ENCODE data around the gene DOK3. TPM values are rescaled to one million over a fixed set of nuclear protein-coding genes. Genes with fewer than 3 reads are reported as not detected.

DOK3 gene
- 19.7 TPM for total RNA-seq (ENCODE audit: insufficient read depth, low replicate concordance)

- DNase-seq (ENCODE audit: low spot score): no peak
Observed at GRCh38 chr5:177509381-177509951, at the start of gene DOK3. Gene DOK3, minus strand, starts transcription at chr5:177509826. Its CDS starts 286 bp downstream, at chr5:177509540.

- DNase-seq (ENCODE audit: low spot score): no peak
Observed at GRCh38 chr5:177557796-177558195, 48.2 kb upstream of the DOK3 start.

- DNase-seq (ENCODE audit: low spot score): no peak
Observed at GRCh38 chr5:177557041-177557647, 47.5 kb upstream of the DOK3 start.

- DNase-seq (ENCODE audit: low spot score): no peak
Observed at GRCh38 chr5:177555665-177556064, 46.0 kb upstream of the DOK3 start.

- DNase-seq (ENCODE audit: low spot score): no peak
Observed at GRCh38 chr5:177555228-177555627, 45.6 kb upstream of the DOK3 start.

DNA sequence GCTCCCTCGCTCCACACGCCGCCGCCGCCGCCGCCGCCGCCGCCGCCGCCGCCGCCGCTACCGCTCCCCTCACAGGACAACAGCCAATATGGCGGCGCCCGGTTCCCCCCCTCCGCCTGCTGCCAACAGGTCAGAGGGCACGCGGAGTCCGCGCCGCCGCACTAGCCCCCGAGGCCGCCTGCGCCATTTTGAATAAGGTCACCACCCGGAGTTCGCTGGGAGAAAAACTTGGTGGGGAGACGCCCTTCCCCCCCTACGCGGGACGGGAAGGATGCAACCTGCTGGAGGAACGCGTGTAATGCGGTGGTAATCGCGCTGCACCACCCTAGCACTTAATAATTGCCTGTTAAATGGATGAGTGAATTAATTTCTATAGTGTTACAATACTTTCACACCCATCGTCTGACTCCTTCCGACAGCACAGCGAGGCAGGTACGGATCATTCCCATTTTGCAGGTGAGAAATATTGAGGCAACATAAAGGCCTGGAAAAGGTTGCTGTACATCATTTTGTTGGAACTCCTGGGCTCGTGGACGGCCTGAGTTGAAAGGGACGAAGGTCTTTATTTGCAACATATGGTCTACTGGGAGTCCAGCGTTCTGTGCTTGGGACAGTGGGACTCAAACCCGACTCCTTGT lies 45.0 kb upstream of the DOK3 start, which contains the start of gene FAM193B:
Gene FAM193B, minus strand, starts transcription at position 90 of the 638 bp plus-strand sequence. CDS start 105 bp downstream, outside the sequence.
- peak; percentile 93 for DNase-seq (ENCODE audit: low spot score)

- peak; percentile 38 for DNase-seq (ENCODE audit: low spot score)
Observed at GRCh38 chr5:177553671-177554429, 44.2 kb upstream of the DOK3 start.

DNA sequence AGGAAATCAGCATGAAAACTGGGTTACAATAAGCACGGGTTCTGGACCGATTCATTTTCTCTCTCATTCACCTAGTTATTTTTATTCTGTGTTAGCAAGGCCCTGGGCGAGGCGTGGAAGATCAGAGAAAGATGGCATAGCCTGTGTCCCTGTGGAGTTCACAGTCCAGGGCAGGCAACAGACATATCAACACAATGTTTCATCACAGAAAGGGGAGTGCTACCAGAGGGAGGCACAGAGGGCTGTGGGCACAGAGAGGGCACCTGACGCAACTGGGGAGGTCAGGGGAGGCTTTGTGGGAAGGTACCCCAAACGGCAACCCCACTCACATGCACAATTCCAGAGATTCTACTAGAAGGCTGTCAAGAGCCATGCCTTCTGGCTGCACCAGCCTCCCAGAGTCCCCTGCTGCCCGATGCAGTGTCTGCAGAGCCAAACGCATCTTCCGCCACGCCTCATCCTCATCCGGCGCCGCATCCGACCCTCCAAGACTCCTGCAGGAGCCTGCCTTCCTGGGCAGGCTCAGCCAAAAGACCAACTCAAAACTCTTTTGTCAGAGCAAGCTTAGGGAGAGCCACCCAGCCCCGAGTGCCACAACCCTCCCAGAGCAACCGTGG lies 43.3 kb upstream of the DOK3 start:
- no peak for DNase-seq (ENCODE audit: low spot score)

DNA sequence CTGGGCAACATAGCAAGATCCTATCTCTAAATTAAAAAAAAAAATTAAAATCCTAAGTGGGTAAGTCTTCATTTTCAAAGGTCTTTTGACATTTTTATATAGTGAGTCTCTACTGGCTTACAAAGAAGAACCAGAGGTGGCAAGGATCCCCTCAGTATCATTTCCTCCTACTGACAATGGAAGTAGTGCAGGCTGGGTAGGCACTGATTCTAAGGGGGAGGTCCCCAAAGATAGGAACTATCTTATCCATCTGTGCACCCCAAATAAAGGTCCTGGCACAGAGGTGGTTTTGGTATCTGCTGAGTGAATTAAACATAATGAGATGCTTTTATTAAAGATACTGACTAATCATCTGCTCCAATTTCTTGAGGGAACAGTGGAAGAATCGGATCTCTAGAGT lies 40.5 kb upstream of the DOK3 start:
- no peak for DNase-seq (ENCODE audit: low spot score)

- no peak for DNase-seq (ENCODE audit: low spot score)
Observed at GRCh38 chr5:177548495-177548894, 38.9 kb upstream of the DOK3 start.

DNA sequence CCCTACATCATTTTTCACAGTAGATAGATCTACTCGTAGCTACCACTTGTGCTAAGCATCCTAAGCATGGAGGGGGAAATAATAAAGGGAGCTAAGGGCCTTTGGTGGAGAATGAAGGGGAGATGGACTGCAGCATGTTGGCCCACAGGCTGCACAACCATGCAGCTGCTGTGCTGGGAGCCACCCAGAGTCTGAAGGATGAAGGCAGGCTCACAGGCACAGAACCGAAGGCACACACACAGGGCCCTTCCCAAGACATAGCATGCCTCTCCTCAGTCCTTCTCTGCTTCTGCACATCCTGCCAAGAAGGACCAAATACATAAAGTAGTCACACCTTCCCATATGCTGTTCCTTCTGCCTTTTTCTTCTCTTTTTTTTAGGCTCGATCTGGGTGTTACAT lies 38.1 kb upstream of the DOK3 start:
- DNase-seq (ENCODE audit: low spot score): no peak

- peak; percentile 95 for DNase-seq (ENCODE audit: low spot score)
Observed at GRCh38 chr5:177546258-177546741, 36.7 kb upstream of the DOK3 start.

- DNase-seq (ENCODE audit: low spot score): peak; percentile 43
Observed at GRCh38 chr5:177545487-177546257, 36.0 kb upstream of the DOK3 start.

DNA sequence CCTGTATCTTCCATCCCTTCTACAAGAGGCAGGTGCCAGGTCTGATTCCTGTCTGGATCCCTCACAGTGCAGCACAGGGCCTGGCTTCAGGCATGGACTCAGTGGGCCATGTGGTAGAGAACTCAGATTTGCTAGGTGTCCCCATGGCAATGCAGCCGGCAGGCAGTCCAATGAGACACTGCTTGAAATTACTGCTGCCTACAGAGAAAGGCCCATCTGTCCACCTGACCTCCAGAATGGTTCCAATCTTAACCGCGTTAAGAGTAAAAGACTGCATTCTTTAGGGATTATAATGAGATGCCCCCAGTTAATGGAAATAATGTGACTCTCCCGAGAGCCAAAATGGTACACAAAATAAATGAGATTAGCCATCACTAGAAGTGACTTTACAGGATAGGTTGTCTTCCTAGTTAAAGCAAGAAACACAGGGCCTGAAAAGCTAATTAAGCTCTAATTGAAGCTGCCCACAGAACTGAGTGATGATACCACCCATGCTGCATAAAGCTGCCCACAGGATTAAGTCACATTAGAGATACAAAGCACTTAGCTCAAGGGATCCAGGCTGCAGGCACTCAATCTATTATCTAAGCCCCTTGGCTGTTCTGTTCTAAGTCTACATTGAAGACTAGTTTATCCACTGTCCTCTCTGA lies 33.3 kb upstream of the DOK3 start:
- no peak for DNase-seq (ENCODE audit: low spot score)

DNA sequence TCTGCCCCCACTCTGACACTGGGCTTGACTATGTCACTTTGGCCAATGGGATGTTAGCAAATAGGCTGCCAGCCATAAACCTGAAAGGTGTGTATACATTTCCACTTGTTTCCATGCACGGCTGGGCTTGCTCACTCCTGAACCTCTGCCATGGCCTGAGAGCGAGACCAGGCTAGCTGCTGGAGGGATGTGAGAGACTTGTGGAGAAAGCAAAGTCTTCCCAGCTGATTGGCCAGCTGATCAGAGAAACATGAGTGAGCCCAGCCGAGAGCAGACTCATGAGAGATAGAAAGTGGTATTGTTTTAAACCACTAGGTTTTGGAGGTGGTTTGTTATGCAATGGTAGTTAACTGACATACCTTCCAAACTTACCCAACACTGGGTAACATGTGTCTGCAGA lies 30.8 kb upstream of the DOK3 start:
- no peak for DNase-seq (ENCODE audit: low spot score)

- no peak for DNase-seq (ENCODE audit: low spot score)
Observed at GRCh38 chr5:177539411-177539810, 29.8 kb upstream of the DOK3 start.

GRCh38 chr5:177538876-177539275 lies 29.2 kb upstream of the DOK3 start:
- no peak for DNase-seq (ENCODE audit: low spot score)

GRCh38 chr5:177537389-177538361 lies 28.0 kb upstream of the DOK3 start:
- peak; percentile 72 for DNase-seq (ENCODE audit: low spot score)

DNA sequence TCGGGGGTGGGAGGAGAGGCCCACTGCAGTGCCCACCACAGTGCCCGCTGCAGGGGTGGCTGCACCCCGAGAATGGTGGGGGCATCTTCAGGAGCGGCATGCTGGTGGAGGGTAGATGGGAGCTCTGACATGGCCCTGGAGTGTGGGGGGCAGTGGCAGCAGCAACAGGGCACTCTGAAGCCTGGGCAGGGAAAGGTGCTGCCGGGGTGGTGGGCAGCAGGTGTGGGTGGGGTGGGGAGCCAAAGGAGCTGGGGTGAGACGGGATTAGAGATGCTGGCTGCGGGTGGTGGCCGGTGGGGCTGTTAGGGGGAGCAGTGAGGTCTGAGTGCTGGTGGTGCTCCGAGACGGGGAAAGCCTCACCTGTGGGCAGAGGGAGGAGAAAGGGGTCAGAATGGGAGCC lies 26.8 kb upstream of the DOK3 start:
- no peak for DNase-seq (ENCODE audit: low spot score)
